WTC11 (cell line): Measurements from ENCODE around the gene RNU1-2. TPM values are rescaled to one million over a fixed set of nuclear protein-coding genes. Genes with fewer than 3 reads are reported as not detected.
A peak's percentile ranks its signal among the peaks of the same experiment; 100 is the strongest.
"Not testable (repeated sequence)": the region's sequence is repeated elsewhere in the genome, so short reads cannot be mapped to it uniquely, and the experiment has no call there.

ENCODE experiments used
- ATAC-seq: fragments of 200-7000 bp; cut with Tn5 transposase; 2 replicates; pipeline ENCODE4 v1.10.0; 2021; ENCODE audit warnings: mild to moderate bottlenecking, moderate library complexity
- CTCF ChIA-PET: fragments of 300-600 bp; sonication (Branson Sonifier 250); formaldehyde crosslinking; loops from one replicate; lab custom pipeline; 2021; ENCODE audit warnings: antibody characterized with exemption; lab: Charles Lee
- POLR2A ChIA-PET: fragments of 350-600 bp; sonication (Branson Sonifier 250); formaldehyde crosslinking; loops from one replicate; lab custom pipeline; 2021; ENCODE audit warnings: antibody characterized with exemption; lab: Charles Lee
- DNase-seq: peaks from one replicate; pipeline ENCODE4 v3.0.0; 2021; ENCODE audit warnings: low spot score
- H3K27ac Mint-ChIP-seq: 2 replicates; pipeline ENCODE4 v1.8.0; 2021; ENCODE audit warnings: mixed read lengths
- H3K27me3 Mint-ChIP-seq: 2 replicates; pipeline ENCODE4 v1.8.0; 2021; ENCODE audit warnings: low read depth, mild to moderate bottlenecking, moderate library complexity, mixed read lengths
- H3K36me3 Mint-ChIP-seq: 2 replicates; pipeline ENCODE4 v1.8.0; 2021; ENCODE audit warnings: mixed read lengths
- H3K4me1 Mint-ChIP-seq: 2 replicates; pipeline ENCODE4 v1.8.0; 2022; ENCODE audit warnings: mixed read lengths
- H3K4me3 Mint-ChIP-seq: 2 replicates; pipeline ENCODE4 v1.8.0; 2021; ENCODE audit warnings: mild to moderate bottlenecking, moderate library complexity, mixed read lengths
- H3K9me3 Mint-ChIP-seq: 2 replicates; pipeline ENCODE4 v1.8.0; 2021; ENCODE audit warnings: mixed read lengths
- ERG ChIP-seq: fragments of 250-450 bp; sonication (Bioruptor Pico); IDR thresholded peaks from 2 replicates; pipeline ENCODE4 v1.8.0; 2021; ENCODE audit warnings: mild to moderate bottlenecking
- FOXK1 ChIP-seq: sonication (generic); formaldehyde crosslinking; IDR thresholded peaks from 2 replicates; pipeline ENCODE4 v1.8.0; 2022; ENCODE audit warnings: mild to moderate bottlenecking, moderate library complexity, missing genetic modification reagents
- NFATC4 ChIP-seq: fragments of 250-450 bp; sonication (Bioruptor Pico); IDR thresholded peaks from 2 replicates; pipeline ENCODE4 v1.9.0; 2021; ENCODE audit warnings: mild to moderate bottlenecking
- NFE2L1 ChIP-seq: sonication (generic); formaldehyde crosslinking; IDR thresholded peaks from 2 replicates; pipeline ENCODE4 v1.8.1; 2023; ENCODE audit warnings: missing genetic modification reagents
- TEAD4 ChIP-seq: sonication (generic); formaldehyde crosslinking; IDR thresholded peaks from 2 replicates; pipeline ENCODE4 v1.8.0; 2022; ENCODE audit warnings: mild to moderate bottlenecking, missing genetic modification reagents
- USF1 ChIP-seq: sonication (generic); formaldehyde crosslinking; IDR thresholded peaks from 2 replicates; pipeline ENCODE4 v1.8.0; 2022; ENCODE audit warnings: mild to moderate bottlenecking, missing genetic modification reagents
- USF2 ChIP-seq: sonication (generic); formaldehyde crosslinking; IDR thresholded peaks from 2 replicates; pipeline ENCODE4 v1.8.1; 2023; ENCODE audit warnings: mild to moderate bottlenecking, missing genetic modification reagents, moderate library complexity
- ZNF138 ChIP-seq: sonication (generic); formaldehyde crosslinking; conservative IDR thresholded peaks from 2 replicates; pipeline ENCODE4 v1.8.1; 2022; ENCODE audit warnings: mild to moderate bottlenecking, moderate library complexity, missing genetic modification reagents
- total RNA-seq: library from RNA; stranded (reverse); gene quantifications from 3 replicates; pipeline ENCODE4 v1.2.3, GENCODE V29; 2021

Gene RNU1-2
- total RNA-seq, 1 experiment from 2014 or later = 1,197 TPM

GRCh38 chr1:16927711-16928485 lies 32.1 kb downstream of the RNU1-2 start (continued):
- no peak for TF ChIP-seq ERG (CRISPR knock-in tag)
- TF ChIP-seq NFE2L1 (CRISPR knock-in tag) = no peak
- no peak for TF ChIP-seq USF2 (CRISPR knock-in tag)
- no peak for TF ChIP-seq ZNF138 (CRISPR knock-in tag)
- no peak for TF ChIP-seq FOXK1 (CRISPR knock-in tag)
- TF ChIP-seq TEAD4 (CRISPR knock-in tag) = no peak
- TF ChIP-seq USF1 = no peak
- no peak for TF ChIP-seq NFATC4

GRCh38 chr1:16929146-16930041 lies 33.6 kb downstream of the RNU1-2 start:
- H3K4me3 Mint-ChIP-seq, ATAC-seq, DNase-seq, H3K27me3 Mint-ChIP-seq, H3K9me3 Mint-ChIP-seq: not testable (repeated sequence)
- ChIA-PET POLR2A (interaction anchor here (1.0 to 1.2 kb wide), 2 partner anchors 8 to 24 kb away, joined by 4 read pairs; partner anchors contain the start of gene CROCC), CTCF (interaction anchor here (0.6 to 2.4 kb wide), 12 partner anchors 8 to 308 kb away, joined by 3 to 9 read pairs (median 4); partner anchors contain the start of genes CROCC and RNU1-2)
- Mint-ChIP-seq H3K36me3 (peaks cover 23% of the 10 kb centered on the region), H3K27ac (peak overlapping the region; percentile 53; the same call in 1 of the 2 replicates), H3K4me1 (peaks cover 13% of the 10 kb centered on the region)

GRCh38 chr1:16931206-16931934 lies 35.6 kb downstream of the RNU1-2 start:
- POLR2A ChIA-PET, H3K27ac Mint-ChIP-seq, H3K4me3 Mint-ChIP-seq, H3K9me3 Mint-ChIP-seq, DNase-seq, H3K4me1 Mint-ChIP-seq, ATAC-seq, H3K27me3 Mint-ChIP-seq: not testable (repeated sequence)
- CTCF ChIA-PET = interaction anchor here (0.6 to 2.4 kb wide), 5 partner anchors 16 to 51 kb away, joined by 3 to 9 read pairs (median 3); no protein-coding TSS in a partner anchor
- H3K36me3 Mint-ChIP-seq = peaks cover 32% of the 10 kb centered on the region

GRCh38 chr1:16933945-16934344 lies 38.2 kb downstream of the RNU1-2 start:
- peaks cover 35% of the 10 kb centered on the region for H3K36me3 Mint-ChIP-seq
- POLR2A ChIA-PET = not testable (repeated sequence)
- CTCF ChIA-PET = interaction anchor here (0.7 kb wide), 1 partner anchor 303 kb away, joined by 3 read pairs; no protein-coding TSS in a partner anchor

GRCh38 chr1:16936580-16936979 lies 40.8 kb downstream of the RNU1-2 start:
- Mint-ChIP-seq H3K4me1 (peaks cover 10% of the 10 kb centered on the region), H3K36me3 (peaks cover 28% of the 10 kb centered on the region)
- CTCF ChIA-PET = interaction anchor here (1.2 kb wide), 1 partner anchor 316 kb away, joined by 3 read pairs; no protein-coding TSS in a partner anchor
- H3K27me3 Mint-ChIP-seq, H3K9me3 Mint-ChIP-seq, H3K27ac Mint-ChIP-seq, ATAC-seq, DNase-seq, H3K4me3 Mint-ChIP-seq, POLR2A ChIA-PET: not testable (repeated sequence)

More at GRCh38 chr1:16933945-16934344, 38.2 kb downstream of the RNU1-2 start:
- not testable (repeated sequence) for H3K27ac Mint-ChIP-seq, ATAC-seq, H3K9me3 Mint-ChIP-seq, DNase-seq, H3K27me3 Mint-ChIP-seq, H3K4me3 Mint-ChIP-seq
- H3K4me1 Mint-ChIP-seq = peaks cover 10% of the 10 kb centered on the region
